ENCODE data around the gene ADAMTSL5. TPM values are rescaled to one million over a fixed set of nuclear protein-coding genes. Genes with fewer than 3 reads are reported as not detected.
A peak's percentile ranks its signal among the peaks of the same experiment; 100 is the strongest.
"Not testable (repeated sequence)": the region's sequence is repeated elsewhere in the genome, so short reads cannot be mapped to it uniquely, and the experiment has no call there.

Gene ADAMTSL5
- total RNA-seq, 2 donors from 2014 or later, result 1.2 to 1.8 TPM

GRCh38 chr19:1503089-1503924 is 9.5 kb downstream of the ADAMTSL5 start:
- H3K27ac Mint-ChIP-seq, result no peak overlapping the region
- peaks cover 6 to 7% of the 10 kb centered on the region in 2 donors for H3K4me1 Mint-ChIP-seq (ENCODE audit: low read depth in 2 of 2)
- no peak for DNase-seq (ENCODE audit: low spot score)
- H3K4me3 Mint-ChIP-seq, result no peak overlapping the region
- H3K27me3 Mint-ChIP-seq, result peaks cover 0 to 12% of the 10 kb centered on the region in 2 donors
- H3K36me3 Mint-ChIP-seq, result no peaks in the 10 kb centered on the region
- H3K9me3 Mint-ChIP-seq, result no peaks in the 10 kb centered on the region
- ATAC-seq, result peak in 1 of 2 donors; percentile 32

GRCh38 chr19:1502433-1503088 is 10.3 kb downstream of the ADAMTSL5 start:
- H3K9me3 Mint-ChIP-seq, result no peaks in the 10 kb centered on the region
- peaks cover 0 to 8% of the 10 kb centered on the region in 2 donors for H3K27me3 Mint-ChIP-seq
- peaks cover under 1 to 2% of the 10 kb centered on the region in 2 donors for H3K4me1 Mint-ChIP-seq (ENCODE audit: low read depth in 2 of 2)
- no peaks in the 10 kb centered on the region for H3K36me3 Mint-ChIP-seq
- DNase-seq (ENCODE audit: low spot score) (no peak), ATAC-seq (no peak)
- no peak overlapping the region for H3K4me3 Mint-ChIP-seq
- no peak overlapping the region for H3K27ac Mint-ChIP-seq

- DNase-seq (ENCODE audit: low spot score) (no peak), ATAC-seq (no peak)
- H3K27ac Mint-ChIP-seq, result no peak overlapping the region
- no peaks in the 10 kb centered on the region for H3K9me3 Mint-ChIP-seq
- H3K4me1 Mint-ChIP-seq (ENCODE audit: low read depth in 2 of 2), result no peaks in the 10 kb centered on the region
- peaks cover 0 to 8% of the 10 kb centered on the region in 2 donors for H3K27me3 Mint-ChIP-seq
- H3K36me3 Mint-ChIP-seq, result no peaks in the 10 kb centered on the region
- H3K4me3 Mint-ChIP-seq, result no peak overlapping the region
Measured at GRCh38 chr19:1501200-1501595, 11.6 kb downstream of the ADAMTSL5 start.

GRCh38 chr19:1499231-1499630 is 13.6 kb downstream of the ADAMTSL5 start:
- H3K36me3 Mint-ChIP-seq; ATAC-seq; H3K9me3 Mint-ChIP-seq; H3K27ac Mint-ChIP-seq; H3K4me1 Mint-ChIP-seq (ENCODE audit: low read depth in 2 of 2); H3K4me3 Mint-ChIP-seq; H3K27me3 Mint-ChIP-seq; DNase-seq (ENCODE audit: low spot score): not testable (repeated sequence)

GRCh38 chr19:1497578-1498235 is 15.1 kb downstream of the ADAMTSL5 start:
- Mint-ChIP-seq H3K9me3 (no peaks in the 10 kb centered on the region), H3K36me3 (no peaks in the 10 kb centered on the region), H3K4me3 (no peak overlapping the region), H3K27ac (no peak overlapping the region), H3K4me1 (ENCODE audit: low read depth in 2 of 2) (no peaks in the 10 kb centered on the region), H3K27me3 (peaks cover 0 to 2% of the 10 kb centered on the region in 2 donors)
- no peak for ATAC-seq
- no peak for DNase-seq (ENCODE audit: low spot score)

GRCh38 chr19:1496714-1497577 is 15.9 kb downstream of the ADAMTSL5 start:
- Mint-ChIP-seq H3K36me3 (no peaks in the 10 kb centered on the region), H3K4me1 (ENCODE audit: low read depth in 2 of 2) (peaks cover 2% of the 10 kb centered on the region in 2 donors), H3K4me3 (no peak overlapping the region), H3K27me3 (no peaks in the 10 kb centered on the region), H3K27ac (no peak overlapping the region), H3K9me3 (no peaks in the 10 kb centered on the region)
- ATAC-seq (no peak), DNase-seq (ENCODE audit: low spot score) (no peak)

GRCh38 chr19:1495799-1496713 is 16.8 kb downstream of the ADAMTSL5 start:
- no peaks in the 10 kb centered on the region for H3K27me3 Mint-ChIP-seq
- DNase-seq (ENCODE audit: low spot score), result no peak
- no peaks in the 10 kb centered on the region for H3K36me3 Mint-ChIP-seq
- no peaks in the 10 kb centered on the region for H3K9me3 Mint-ChIP-seq
- H3K4me1 Mint-ChIP-seq (ENCODE audit: low read depth in 2 of 2), result peaks cover 5 to 6% of the 10 kb centered on the region in 2 donors
- H3K4me3 Mint-ChIP-seq, result no peak overlapping the region
- H3K27ac Mint-ChIP-seq, result no peak overlapping the region
- ATAC-seq, result no peak

- Mint-ChIP-seq H3K4me3 (no peak overlapping the region), H3K27ac (no peak overlapping the region), H3K4me1 (ENCODE audit: low read depth in 2 of 2) (peaks cover 9 to 11% of the 10 kb centered on the region in 2 donors), H3K9me3 (no peaks in the 10 kb centered on the region), H3K36me3 (no peaks in the 10 kb centered on the region), H3K27me3 (no peaks in the 10 kb centered on the region)
- DNase-seq (ENCODE audit: low spot score) (no peak), ATAC-seq (no peak)
Measured at GRCh38 chr19:1495051-1495798, 17.6 kb downstream of the ADAMTSL5 start.

GRCh38 chr19:1494115-1494815 is 18.6 kb downstream of the ADAMTSL5 start:
- ATAC-seq (no peak), DNase-seq (ENCODE audit: low spot score) (no peak)
- Mint-ChIP-seq H3K4me3 (no peak overlapping the region), H3K4me1 (ENCODE audit: low read depth in 2 of 2) (peaks cover 9 to 16% of the 10 kb centered on the region in 2 donors), H3K27me3 (no peaks in the 10 kb centered on the region), H3K36me3 (no peaks in the 10 kb centered on the region), H3K9me3 (no peaks in the 10 kb centered on the region), H3K27ac (no peak overlapping the region)

GRCh38 chr19:1492474-1493006 is 20.3 kb downstream of the ADAMTSL5 start:
- DNase-seq (ENCODE audit: low spot score), result no peak

GRCh38 chr19:1491849-1492170 is 21.0 kb downstream of the ADAMTSL5 start:
- no peak for ATAC-seq
- Mint-ChIP-seq H3K36me3 (no peaks in the 10 kb centered on the region), H3K27ac (no peak overlapping the region), H3K4me3 (peak overlapping the region; percentile 82), H3K4me1 (ENCODE audit: low read depth in 2 of 2) (peaks cover 9 to 16% of the 10 kb centered on the region in 2 donors), H3K9me3 (no peaks in the 10 kb centered on the region), H3K27me3 (no peaks in the 10 kb centered on the region)
- DNase-seq (ENCODE audit: low spot score), result no peak

More at GRCh38 chr19:1492474-1493006, 20.3 kb downstream of the ADAMTSL5 start:
- no peaks in the 10 kb centered on the region for H3K9me3 Mint-ChIP-seq
- H3K36me3 Mint-ChIP-seq, result no peaks in the 10 kb centered on the region
- ATAC-seq, result no peak
- peak overlapping the region; percentile 82 for H3K4me3 Mint-ChIP-seq
- peaks cover 9 to 16% of the 10 kb centered on the region in 2 donors for H3K4me1 Mint-ChIP-seq (ENCODE audit: low read depth in 2 of 2)
- no peak overlapping the region for H3K27ac Mint-ChIP-seq
- no peaks in the 10 kb centered on the region for H3K27me3 Mint-ChIP-seq
